Posterior vena cava (tissue), 2 donors: Measurements from ENCODE around the gene ELAPOR2. TPM values are rescaled to one million over a fixed set of nuclear protein-coding genes. Genes with fewer than 3 reads are reported as not detected.

Source experiments
- total RNA-seq, 2 donors: library from RNA; stranded (reverse); fragmentation: NEBNext Ultra II Directional; extraction: Animal tissue kit (Norgen Biotek cat#: 25700); gene quantifications; one replicate each; pipeline ENCODE4 v1.2.1, GENCODE V29; 2021
- donor health status: DM: yes; HTN: yes; CAD: no.
- donor health status: DM: yes; HTN: yes; CAD: no.

The ELAPOR2 gene
- total RNA-seq, 2 donors from 2014 or later = 17.8 to 20.4 TPM

Other genes with a start within 250 kb of the ELAPOR2 start
- gene DMTF1, start 92.8 kb upstream of the ELAPOR2 start, total RNA-seq = 10 to 100 TPM; 57.7 to 63.6 TPM
- 10 to 100 TPM; 18.7 to 21.0 TPM for gene TMEM243, start 160.1 kb upstream of the ELAPOR2 start, total RNA-seq